OCI-LY1 (cell line): ENCODE measurements around the gene LBHD2.

Source experiments
- EZH2 ChIP-seq: fragments of 200-600 bp; sonication (generic), shearing (Covaris generic); IDR thresholded peaks from 2 replicates; pipeline ENCODE4 v1.8.0; 2017; ENCODE audit warnings: borderline replicate concordance, mixed run types, mild to moderate bottlenecking, antibody characterized with exemption, low read length, moderate library complexity, mixed read lengths
- TF ChIP-seq, protein P1 (sequence below): fragments of 200-600 bp; sonication (generic), shearing (Covaris generic); IDR thresholded peaks from 2 replicates; pipeline ENCODE4 v1.5.1; 2017; ENCODE audit warnings: mild to moderate bottlenecking, antibody characterized with exemption, low read length, moderate library complexity, mixed read lengths

DNA sequence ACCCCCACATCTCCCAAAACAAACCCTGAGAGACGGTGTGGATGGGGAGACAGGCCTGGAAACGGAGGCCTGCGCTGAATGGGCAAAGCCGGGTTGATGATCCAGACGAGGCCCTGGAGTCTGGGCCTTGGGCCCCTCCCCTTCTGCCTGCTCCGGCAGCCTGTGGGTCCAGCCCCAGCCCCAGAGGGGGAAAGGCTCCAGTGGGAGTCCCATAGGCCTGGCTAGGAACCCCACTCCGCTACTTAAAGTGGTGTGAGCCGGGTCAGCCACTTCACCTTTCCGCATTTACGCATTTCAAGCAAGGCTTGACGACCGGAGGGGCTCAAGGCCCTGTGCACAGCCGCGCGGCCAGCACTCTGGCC lies 38.6 kb downstream of the LBHD2 start:
- TF ChIP-seq, protein P1, sequence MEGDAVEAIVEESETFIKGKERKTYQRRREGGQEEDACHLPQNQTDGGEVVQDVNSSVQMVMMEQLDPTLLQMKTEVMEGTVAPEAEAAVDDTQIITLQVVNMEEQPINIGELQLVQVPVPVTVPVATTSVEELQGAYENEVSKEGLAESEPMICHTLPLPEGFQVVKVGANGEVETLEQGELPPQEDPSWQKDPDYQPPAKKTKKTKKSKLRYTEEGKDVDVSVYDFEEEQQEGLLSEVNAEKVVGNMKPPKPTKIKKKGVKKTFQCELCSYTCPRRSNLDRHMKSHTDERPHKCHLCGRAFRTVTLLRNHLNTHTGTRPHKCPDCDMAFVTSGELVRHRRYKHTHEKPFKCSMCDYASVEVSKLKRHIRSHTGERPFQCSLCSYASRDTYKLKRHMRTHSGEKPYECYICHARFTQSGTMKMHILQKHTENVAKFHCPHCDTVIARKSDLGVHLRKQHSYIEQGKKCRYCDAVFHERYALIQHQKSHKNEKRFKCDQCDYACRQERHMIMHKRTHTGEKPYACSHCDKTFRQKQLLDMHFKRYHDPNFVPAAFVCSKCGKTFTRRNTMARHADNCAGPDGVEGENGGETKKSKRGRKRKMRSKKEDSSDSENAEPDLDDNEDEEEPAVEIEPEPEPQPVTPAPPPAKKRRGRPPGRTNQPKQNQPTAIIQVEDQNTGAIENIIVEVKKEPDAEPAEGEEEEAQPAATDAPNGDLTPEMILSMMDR: no peak
- no peak for TF ChIP-seq EZH2
